HepG2 (cell line): ENCODE measurements around the gene YAP1. TPM values are rescaled to one million over a fixed set of nuclear protein-coding genes. Genes with fewer than 3 reads are reported as not detected.

ENCODE experiments used
- ATF3 ChIP-seq: sonication (generic); formaldehyde crosslinking; IDR thresholded peaks from 2 replicates; pipeline ENCODE4 v1.4.0; 2020; ENCODE audit warnings: missing genetic modification reagents
- ELF3 ChIP-seq: IDR thresholded peaks from 2 replicates; pipeline ENCODE4 v1.6.1; 2016; ENCODE audit warnings: missing genetic modification reagents, missing compliant biosample characterization
- FOXA1 ChIP-seq, 2 experiments: fragments of 450-650 bp in 1 of 2; sonication (generic) in 1 of 2; formaldehyde crosslinking in 1 of 2; IDR thresholded peaks; 2 replicates each; pipeline versions ENCODE4 v1.4.0 to v1.6.1; 2016 to 2020; ENCODE audit warnings: missing genetic modification reagents in 1 of 2
- HDAC1 ChIP-seq: sonication (generic); formaldehyde crosslinking; IDR thresholded peaks from 2 replicates; pipeline ENCODE4 v1.5.1; 2020; ENCODE audit warnings: mild to moderate bottlenecking, missing genetic modification reagents
- HOXA5 ChIP-seq: sonication (generic); formaldehyde crosslinking; IDR thresholded peaks from 2 replicates; pipeline ENCODE4 v1.4.0; 2020; ENCODE audit warnings: missing genetic modification reagents
- KLF16 ChIP-seq, 2 experiments: sonication (generic) in 1 of 2; formaldehyde crosslinking in 1 of 2; IDR thresholded peaks; 2 replicates each; pipeline versions ENCODE4 v1.6.1 to v1.8.0; 2016 to 2023; ENCODE audit warnings: missing genetic modification reagents in 2 of 2, missing compliant biosample characterization in 1 of 2
- MAFG ChIP-seq: sonication (generic); formaldehyde crosslinking; IDR thresholded peaks from 2 replicates; pipeline ENCODE4 v1.5.1; 2020; ENCODE audit warnings: mild to moderate bottlenecking, missing genetic modification reagents
- MAX ChIP-seq: IDR thresholded peaks from 2 replicates; pipeline ENCODE4 v1.6.1; 2012; ENCODE audit warnings: inconsistent platforms
- MEF2D ChIP-seq: sonication (generic); formaldehyde crosslinking; IDR thresholded peaks from 2 replicates; pipeline ENCODE4 v1.5.1; 2020; ENCODE audit warnings: mild to moderate bottlenecking, missing genetic modification reagents
- MXD1 ChIP-seq: sonication (generic); formaldehyde crosslinking; IDR thresholded peaks from 2 replicates; pipeline ENCODE4 v1.4.0; 2020; ENCODE audit warnings: mild to moderate bottlenecking, missing genetic modification reagents
- PITX1 ChIP-seq: sonication (generic); formaldehyde crosslinking; IDR thresholded peaks from 2 replicates; pipeline ENCODE4 v1.5.1; 2020; ENCODE audit warnings: mild to moderate bottlenecking, missing genetic modification reagents
- PLRG1 ChIP-seq: fragments of 450-650 bp; conservative IDR thresholded peaks from 2 replicates; pipeline ENCODE4 v1.6.1; 2016
- RXRB ChIP-seq: IDR thresholded peaks from 2 replicates; pipeline ENCODE4 v1.6.1; 2016; ENCODE audit warnings: borderline replicate concordance, missing genetic modification reagents, missing compliant biosample characterization
- SETDB1 ChIP-seq: sonication (generic); formaldehyde crosslinking; IDR thresholded peaks from 2 replicates; pipeline ENCODE4 v1.5.1; 2020; ENCODE audit warnings: missing genetic modification reagents, mild to moderate bottlenecking, borderline replicate concordance
- SMAD3 ChIP-seq: sonication (generic); formaldehyde crosslinking; IDR thresholded peaks from 2 replicates; pipeline ENCODE4 v1.4.0; 2020; ENCODE audit warnings: missing genetic modification reagents
- TBX2 ChIP-seq: sonication (generic); formaldehyde crosslinking; IDR thresholded peaks from 2 replicates; pipeline ENCODE4 v1.5.0; 2020; ENCODE audit warnings: missing genetic modification reagents, mild to moderate bottlenecking, borderline replicate concordance
- ZBTB25 ChIP-seq: IDR thresholded peaks from 2 replicates; pipeline ENCODE4 v1.6.1; 2018; ENCODE audit warnings: missing genetic modification reagents
- ZEB1 ChIP-seq: IDR thresholded peaks from 2 replicates; pipeline ENCODE4 v1.6.1; 2012; ENCODE audit warnings: mild to moderate bottlenecking, low read depth, inconsistent platforms; ENCODE audit not compliant: insufficient replicate concordance
- ZNF142 ChIP-seq: sonication (generic); formaldehyde crosslinking; IDR thresholded peaks from 2 replicates; pipeline ENCODE4 v1.4.0; 2020; ENCODE audit warnings: missing genetic modification reagents
- ZNF205 ChIP-seq: IDR thresholded peaks from 2 replicates; pipeline ENCODE4 v1.6.1; 2018; ENCODE audit warnings: missing biosample characterization, missing genetic modification reagents
- ZNF232 ChIP-seq: sonication (generic); formaldehyde crosslinking; IDR thresholded peaks from 2 replicates; pipeline ENCODE4 v1.4.0; 2020; ENCODE audit warnings: missing genetic modification reagents, borderline replicate concordance
- ZNF432 ChIP-seq: sonication (generic); formaldehyde crosslinking; IDR thresholded peaks from 2 replicates; pipeline ENCODE4 v1.5.0; 2020; ENCODE audit warnings: missing genetic modification reagents, mild to moderate bottlenecking, borderline replicate concordance
- ZNF709 ChIP-seq: sonication (generic); formaldehyde crosslinking; IDR thresholded peaks from 2 replicates; pipeline ENCODE4 v1.5.0; 2020; ENCODE audit warnings: mild to moderate bottlenecking, missing genetic modification reagents
- polyA plus RNA-seq, 8 experiments: library from polyadenylated mRNA; depleted of rRNA in 3 of 8; stranded (reverse) in 7 of 8; unstranded in 1 of 8; fragments of >200 nt; fragmentation: Illumina TruSeq in 4 of 8; extraction: Trizol in 4 of 8; gene quantifications; 2 replicates each; pipeline versions ENCODE4 v1.2.1 to v1.2.3, GENCODE V29; 2011 to 2016; ENCODE audit warnings: low read depth in 4 of 8, missing spikeins in 1 of 8, mixed read lengths in 1 of 8; ENCODE audit not compliant: insufficient read depth in 1 of 8
- total RNA-seq, 5 experiments: library from RNA; depleted of rRNA; stranded (reverse); fragments of >200 nt; fragmentation: Illumina TruSeq; extraction: Trizol; gene quantifications; 2 replicates each; pipeline ENCODE4 v1.2.3, GENCODE V29; 2016; ENCODE audit warnings: low read depth in 1 of 5

YAP1 gene
- total and polyA plus RNA-seq, 2 of the 13 experiments (the other 11 are each of a cell fraction or from before 2014, with no cell fraction given), result 59.5 to 91.0 TPM

- TF ChIP-seq ZNF232 (CRISPR knock-in tag) (no peak), FOXA1 (IDR thresholded peaks at IDR 0.05) (no peak), FOXA1 (CRISPR knock-in tag; IDR thresholded peaks at IDR 0.05) (no peak), ZNF709 (CRISPR knock-in tag) (no peak), MAX (no peak; the same call in 1 of the 2 replicates), MAFG (CRISPR knock-in tag) (no peak), HDAC1 (CRISPR knock-in tag) (peak; percentile 80), SETDB1 (CRISPR knock-in tag) (no peak), ZNF432 (CRISPR knock-in tag) (no peak), HOXA5 (CRISPR knock-in tag) (peak; percentile 60), ZBTB25 (CRISPR knock-in tag) (no peak), MEF2D (CRISPR knock-in tag) (no peak), SMAD3 (CRISPR knock-in tag) (peak; percentile 0; the same call in 1 of the 2 replicates), PLRG1 (no peak), MXD1 (CRISPR knock-in tag) (no peak), ZNF142 (peak; percentile 96; the same call in 1 of the 2 replicates), ZEB1 (no peak), ATF3 (CRISPR knock-in tag) (no peak), ZNF205 (CRISPR knock-in tag) (no peak), RXRB (CRISPR knock-in tag) (no peak), KLF16 (CRISPR knock-in tag; IDR thresholded peaks at IDR 0.05) (peak in 1 of 2 experiments; percentile 79; a peak in 1 of 4 replicates), TBX2 (CRISPR knock-in tag) (peak; percentile 56; the same call in 1 of the 2 replicates), PITX1 (peak; percentile 71; the same call in 1 of the 2 replicates), ELF3 (CRISPR knock-in tag) (peak; percentile 46; the same call in 1 of the 2 replicates)
Measured at GRCh38 chr11:102111011-102111786, 952 bp downstream of the YAP1 start (continued).
